ENCODE data around the gene CPNE4. TPM values are rescaled to one million over a fixed set of nuclear protein-coding genes. Genes with fewer than 3 reads are reported as not detected.

The CPNE4 gene
- polyA plus RNA-seq, 4 donors = 0.66 to 4.8 TPM; not detected in 2

- H3K27ac ChIP-seq (ENCODE audit: low read depth in 1 of 3, low read length in 2 of 3) = no peak overlapping the region
- H3K9me3 ChIP-seq (ENCODE audit: control insufficient read depth in 2 of 2, insufficient read depth in 1 of 2, low read depth in 1 of 2, low read length in 1 of 2) = no peaks in the 10 kb centered on the region
- FAIRE-seq (no peak), DNase-seq (no peak)
- H3K36me3 ChIP-seq (ENCODE audit: control insufficient read depth in 3 of 3, insufficient read depth in 2 of 3, low read depth in 1 of 3, low read length in 3 of 3) = no peaks in the 10 kb centered on the region
- no peaks in the 10 kb centered on the region for H3K27me3 ChIP-seq (ENCODE audit: control insufficient read depth in 3 of 3, insufficient read depth in 3 of 3, low read length in 3 of 3)
- H3K4me3 ChIP-seq (ENCODE audit: low read depth in 1 of 3, low read length in 3 of 3) = no peak overlapping the region
- WGBS, 3 donors = 28 to 42% (median 32%) methylated on average over 1 of the region's 1 CpG
- no peaks in the 10 kb centered on the region for H3K4me1 ChIP-seq (ENCODE audit: control insufficient read depth in 3 of 3, insufficient read depth in 2 of 3, low read depth in 1 of 3, low read length in 2 of 3)
These were observed 109.2 kb downstream of the CPNE4 start for GRCh38 chr3:131925571-131925970.

- WGBS, 3 donors = 82 to 90% (median 87%) methylated on average over 1 of the region's 1 CpG
These were observed 112.5 kb downstream of the CPNE4 start for GRCh38 chr3:131922356-131922755.

GRCh38 chr3:131917006-131917405, 117.8 kb downstream of the CPNE4 start:
- no peak for FAIRE-seq
- H3K27me3 ChIP-seq (ENCODE audit: control insufficient read depth in 3 of 3, insufficient read depth in 3 of 3, low read length in 3 of 3) = no peaks in the 10 kb centered on the region
- H3K4me3 ChIP-seq (ENCODE audit: low read depth in 1 of 3, low read length in 3 of 3) = no peak overlapping the region
- DNase-seq = no peak
- 68 to 84% (median 70%) methylated on average over 3 of the region's 3 CpGs for WGBS, 3 donors
- H3K4me1 ChIP-seq (ENCODE audit: control insufficient read depth in 3 of 3, insufficient read depth in 2 of 3, low read depth in 1 of 3, low read length in 2 of 3) = no peaks in the 10 kb centered on the region
- H3K9me3 ChIP-seq (ENCODE audit: control insufficient read depth in 2 of 2, insufficient read depth in 1 of 2, low read depth in 1 of 2, low read length in 1 of 2) = no peaks in the 10 kb centered on the region
- no peak overlapping the region for H3K27ac ChIP-seq (ENCODE audit: low read depth in 1 of 3, low read length in 2 of 3)
- H3K36me3 ChIP-seq (ENCODE audit: control insufficient read depth in 3 of 3, insufficient read depth in 2 of 3, low read depth in 1 of 3, low read length in 3 of 3) = no peaks in the 10 kb centered on the region

More at GRCh38 chr3:131922356-131922755, 112.5 kb downstream of the CPNE4 start:
- no peaks in the 10 kb centered on the region for H3K4me1 ChIP-seq (ENCODE audit: control insufficient read depth in 3 of 3, insufficient read depth in 2 of 3, low read depth in 1 of 3, low read length in 2 of 3)
- no peak overlapping the region for H3K27ac ChIP-seq (ENCODE audit: low read depth in 1 of 3, low read length in 2 of 3)
- no peaks in the 10 kb centered on the region for H3K9me3 ChIP-seq (ENCODE audit: control insufficient read depth in 2 of 2, insufficient read depth in 1 of 2, low read depth in 1 of 2, low read length in 1 of 2)
- no peak overlapping the region for H3K4me3 ChIP-seq (ENCODE audit: low read depth in 1 of 3, low read length in 3 of 3)
- DNase-seq = no peak
- no peaks in the 10 kb centered on the region for H3K27me3 ChIP-seq (ENCODE audit: control insufficient read depth in 3 of 3, insufficient read depth in 3 of 3, low read length in 3 of 3)
- FAIRE-seq = no peak
- H3K36me3 ChIP-seq (ENCODE audit: control insufficient read depth in 3 of 3, insufficient read depth in 2 of 3, low read depth in 1 of 3, low read length in 3 of 3) = no peaks in the 10 kb centered on the region

- no peaks in the 10 kb centered on the region for H3K9me3 ChIP-seq (ENCODE audit: control insufficient read depth in 2 of 2, insufficient read depth in 1 of 2, low read depth in 1 of 2, low read length in 1 of 2)
- H3K36me3 ChIP-seq (ENCODE audit: control insufficient read depth in 3 of 3, insufficient read depth in 2 of 3, low read depth in 1 of 3, low read length in 3 of 3) = no peaks in the 10 kb centered on the region
- H3K4me3 ChIP-seq (ENCODE audit: low read depth in 1 of 3, low read length in 3 of 3) = no peak overlapping the region
- WGBS, 3 donors = 50 to 61% (median 52%) methylated on average over 1 of the region's 1 CpG
- DNase-seq (no peak), FAIRE-seq (no peak)
- H3K27me3 ChIP-seq (ENCODE audit: control insufficient read depth in 3 of 3, insufficient read depth in 3 of 3, low read length in 3 of 3) = no peaks in the 10 kb centered on the region
- H3K4me1 ChIP-seq (ENCODE audit: control insufficient read depth in 3 of 3, insufficient read depth in 2 of 3, low read depth in 1 of 3, low read length in 2 of 3) = no peaks in the 10 kb centered on the region
- H3K27ac ChIP-seq (ENCODE audit: low read depth in 1 of 3, low read length in 2 of 3) = no peak overlapping the region
These were observed 120.6 kb downstream of the CPNE4 start for GRCh38 chr3:131914090-131914691.

GRCh38 chr3:131912255-131912654, 122.6 kb downstream of the CPNE4 start:
- Histone ChIP-seq H3K9me3 (ENCODE audit: control insufficient read depth in 2 of 2, insufficient read depth in 1 of 2, low read depth in 1 of 2, low read length in 1 of 2) (no peaks in the 10 kb centered on the region), H3K4me1 (ENCODE audit: control insufficient read depth in 3 of 3, insufficient read depth in 2 of 3, low read depth in 1 of 3, low read length in 2 of 3) (no peaks in the 10 kb centered on the region), H3K4me3 (ENCODE audit: low read depth in 1 of 3, low read length in 3 of 3) (no peak overlapping the region), H3K36me3 (ENCODE audit: control insufficient read depth in 3 of 3, insufficient read depth in 2 of 3, low read depth in 1 of 3, low read length in 3 of 3) (no peaks in the 10 kb centered on the region), H3K27ac (ENCODE audit: low read depth in 1 of 3, low read length in 2 of 3) (no peak overlapping the region), H3K27me3 (ENCODE audit: control insufficient read depth in 3 of 3, insufficient read depth in 3 of 3, low read length in 3 of 3) (no peaks in the 10 kb centered on the region)
- no peak for DNase-seq
- WGBS, 3 donors = 67 to 75% (median 69%) methylated on average over 2 of the region's 2 CpGs
- FAIRE-seq = no peak

GRCh38 chr3:131907796-131908195, 127.0 kb downstream of the CPNE4 start:
- H3K36me3 ChIP-seq (ENCODE audit: control insufficient read depth in 3 of 3, insufficient read depth in 2 of 3, low read depth in 1 of 3, low read length in 3 of 3) = no peaks in the 10 kb centered on the region
- FAIRE-seq (no peak), DNase-seq (no peak)
- H3K27me3 ChIP-seq (ENCODE audit: control insufficient read depth in 3 of 3, insufficient read depth in 3 of 3, low read length in 3 of 3) = no peaks in the 10 kb centered on the region
- H3K4me1 ChIP-seq (ENCODE audit: control insufficient read depth in 3 of 3, insufficient read depth in 2 of 3, low read depth in 1 of 3, low read length in 2 of 3) = no peaks in the 10 kb centered on the region
- no peak overlapping the region for H3K27ac ChIP-seq (ENCODE audit: low read depth in 1 of 3, low read length in 2 of 3)
- no peaks in the 10 kb centered on the region for H3K9me3 ChIP-seq (ENCODE audit: control insufficient read depth in 2 of 2, insufficient read depth in 1 of 2, low read depth in 1 of 2, low read length in 1 of 2)
- H3K4me3 ChIP-seq (ENCODE audit: low read depth in 1 of 3, low read length in 3 of 3) = no peak overlapping the region
- 70 to 80% (median 73%) methylated on average over 1 of the region's 1 CpG for WGBS, 3 donors

GRCh38 chr3:131903988-131904415, 130.8 kb downstream of the CPNE4 start:
- no peaks in the 10 kb centered on the region for H3K36me3 ChIP-seq (ENCODE audit: control insufficient read depth in 3 of 3, insufficient read depth in 2 of 3, low read depth in 1 of 3, low read length in 3 of 3)

GRCh38 chr3:131901686-131902085, 133.1 kb downstream of the CPNE4 start:
- Histone ChIP-seq H3K4me3 (ENCODE audit: low read depth in 1 of 3, low read length in 3 of 3) (no peak overlapping the region), H3K27ac (ENCODE audit: low read depth in 1 of 3, low read length in 2 of 3) (no peak overlapping the region), H3K4me1 (ENCODE audit: control insufficient read depth in 3 of 3, insufficient read depth in 2 of 3, low read depth in 1 of 3, low read length in 2 of 3) (no peaks in the 10 kb centered on the region), H3K36me3 (ENCODE audit: control insufficient read depth in 3 of 3, insufficient read depth in 2 of 3, low read depth in 1 of 3, low read length in 3 of 3) (no peaks in the 10 kb centered on the region), H3K9me3 (ENCODE audit: control insufficient read depth in 2 of 2, insufficient read depth in 1 of 2, low read depth in 1 of 2, low read length in 1 of 2) (no peaks in the 10 kb centered on the region), H3K27me3 (ENCODE audit: control insufficient read depth in 3 of 3, insufficient read depth in 3 of 3, low read length in 3 of 3) (no peaks in the 10 kb centered on the region)
- DNase-seq (no peak), FAIRE-seq (no peak)
- WGBS, 3 donors = 85 to 100% (median 92%) methylated on average over 1 of the region's 1 CpG

More at GRCh38 chr3:131903988-131904415, 130.8 kb downstream of the CPNE4 start:
- FAIRE-seq (no peak), DNase-seq (no peak)
- no peaks in the 10 kb centered on the region for H3K9me3 ChIP-seq (ENCODE audit: control insufficient read depth in 2 of 2, insufficient read depth in 1 of 2, low read depth in 1 of 2, low read length in 1 of 2)
- no peaks in the 10 kb centered on the region for H3K4me1 ChIP-seq (ENCODE audit: control insufficient read depth in 3 of 3, insufficient read depth in 2 of 3, low read depth in 1 of 3, low read length in 2 of 3)
- no peak overlapping the region for H3K4me3 ChIP-seq (ENCODE audit: low read depth in 1 of 3, low read length in 3 of 3)
- H3K27ac ChIP-seq (ENCODE audit: low read depth in 1 of 3, low read length in 2 of 3) = no peak overlapping the region
- WGBS, 3 donors = 68 to 79% (median 71%) methylated on average over 4 of the region's 4 CpGs
- no peaks in the 10 kb centered on the region for H3K27me3 ChIP-seq (ENCODE audit: control insufficient read depth in 3 of 3, insufficient read depth in 3 of 3, low read length in 3 of 3)

- no peaks in the 10 kb centered on the region for H3K9me3 ChIP-seq (ENCODE audit: control insufficient read depth in 2 of 2, insufficient read depth in 1 of 2, low read depth in 1 of 2, low read length in 1 of 2)
- 28 to 44% (median 33%) methylated on average over 1 of the region's 1 CpG for WGBS, 3 donors
- FAIRE-seq (no peak), DNase-seq (no peak)
- H3K27me3 ChIP-seq (ENCODE audit: control insufficient read depth in 3 of 3, insufficient read depth in 3 of 3, low read length in 3 of 3) = no peaks in the 10 kb centered on the region
- H3K4me3 ChIP-seq (ENCODE audit: low read depth in 1 of 3, low read length in 3 of 3) = no peak overlapping the region
- H3K36me3 ChIP-seq (ENCODE audit: control insufficient read depth in 3 of 3, insufficient read depth in 2 of 3, low read depth in 1 of 3, low read length in 3 of 3) = no peaks in the 10 kb centered on the region
- H3K27ac ChIP-seq (ENCODE audit: low read depth in 1 of 3, low read length in 2 of 3) = no peak overlapping the region
- no peaks in the 10 kb centered on the region for H3K4me1 ChIP-seq (ENCODE audit: control insufficient read depth in 3 of 3, insufficient read depth in 2 of 3, low read depth in 1 of 3, low read length in 2 of 3)
These were observed 133.9 kb downstream of the CPNE4 start for GRCh38 chr3:131900891-131901290.

All from small intestine (tissue), 7 donors.